HCT116 (cell line): ENCODE measurements around the gene OR2A25. TPM values are rescaled to one million over a fixed set of nuclear protein-coding genes. Genes with fewer than 3 reads are reported as not detected.

Source experiments
- ATAC-seq: fragments of 200-7000 bp; cut with Tn5 transposase; 2 replicates; pipeline ENCODE4 v1.9.1; 2020; ENCODE audit warnings: mild to moderate bottlenecking, moderate library complexity
- BruUV-seq: library from RNA; stranded (reverse); fragments of 400-500 nt; replicated peaks from 2 replicates; lab custom pipeline; 2021; lab: Mats Ljungman, UMichigan
- CTCF ChIA-PET: fragments of 300-600 bp; sonication (Branson Sonifier 250); formaldehyde crosslinking; loops from one replicate; lab custom pipeline; 2021; ENCODE audit warnings: antibody characterized with exemption; lab: Charles Lee
- POLR2A ChIA-PET: fragments of 300-600, 350-600 bp; sonication (Branson Sonifier 250); formaldehyde crosslinking; loops from one replicate; lab custom pipeline; 2021; ENCODE audit warnings: antibody characterized with exemption; lab: Charles Lee
- RAD21 ChIA-PET, 2 experiments: fragments of 300-600 bp; sonication (Branson Sonifier 250); formaldehyde crosslinking; loops; one replicate each; lab custom pipeline; 2023; ENCODE audit warnings: low total read pairs in 2 of 2; ENCODE audit not compliant: uncharacterized antibody in 2 of 2, unreplicated experiment in 2 of 2, low non-redundant PET in 1 of 2; lab: Charles Lee
- DNase-seq: peaks from one replicate; pipeline ENCODE4 v3.0.0-alpha.2; 2010; ENCODE audit warnings: low read depth, low spot score
- H2AFZ ChIP-seq: fragments of 200-600 bp; shearing (Covaris generic), sonication (generic); 2 replicates; pipeline ENCODE4 v1.6.1; 2017; ENCODE audit warnings: low read depth, mixed run types, mixed read lengths, antibody characterized with exemption, low read length; ENCODE audit not compliant: poor library complexity, severe bottlenecking
- H3K27ac ChIP-seq: 2 replicates; pipeline ENCODE4 v1.5.1; 2012; ENCODE audit warnings: low read depth, low read length
- H3K27me3 ChIP-seq: fragments of 200-600 bp; sonication (generic); 2 replicates; pipeline ENCODE4 v1.6.1; 2016; ENCODE audit warnings: mixed run types, low read length, mixed read lengths; ENCODE audit not compliant: insufficient read depth
- H3K36me3 ChIP-seq, 2 experiments: fragments of 200-500 bp in 1 of 2; fragments of 200-600 bp in 1 of 2; sonication (Bioruptor generic) in 1 of 2; sonication (generic) in 1 of 2; 2 replicates each; pipeline versions ENCODE4 v1.5.1 to v1.6.1; 2014 to 2016; ENCODE audit warnings: low read length in 2 of 2, inconsistent platforms in 1 of 2, mixed read lengths in 1 of 2, mixed run types in 1 of 2; ENCODE audit not compliant: insufficient read depth in 2 of 2, control insufficient read depth in 1 of 2
- H3K4me1 ChIP-seq, 2 experiments: fragments of 200-600 bp in 1 of 2; sonication (generic) in 1 of 2; 2 replicates each; pipeline versions ENCODE4 v1.5.1 to v1.6.1; 2012 to 2017; ENCODE audit warnings: low read length in 2 of 2, inconsistent platforms in 1 of 2, mild to moderate bottlenecking in 1 of 2, mixed read lengths in 1 of 2, mixed run types in 1 of 2, moderate library complexity in 1 of 2; ENCODE audit not compliant: insufficient read depth in 2 of 2, control insufficient read depth in 1 of 2
- H3K4me2 ChIP-seq: fragments of 200-600 bp; sonication (generic); 2 replicates; pipeline ENCODE4 v1.6.1; 2017; ENCODE audit warnings: mixed run types, low read length, mixed read lengths
- H3K4me3 ChIP-seq, 2 experiments: fragments of 200-600 bp in 1 of 2; sonication (generic) in 1 of 2; replicated peaks in 1 of 2; 2 replicates each; pipeline ENCODE4 v1.5.1; 2011 to 2016; ENCODE audit warnings: low read length in 2 of 2, control low read depth in 1 of 2, low read depth in 1 of 2, mild to moderate bottlenecking in 1 of 2, mixed read lengths in 1 of 2, mixed run types in 1 of 2
- H3K79me2 ChIP-seq: fragments of 200-600 bp; sonication (generic); 2 replicates; pipeline ENCODE4 v1.6.1; 2017; ENCODE audit warnings: mild to moderate bottlenecking, mixed run types, low read length, moderate library complexity, mixed read lengths; ENCODE audit not compliant: insufficient read depth
- H3K9ac ChIP-seq: fragments of 200-600 bp; sonication (generic); 2 replicates; pipeline ENCODE4 v1.6.1; 2016; ENCODE audit warnings: low read length, mixed read lengths
- H3K9me2 ChIP-seq: fragments of 200-600 bp; sonication (generic), shearing (Covaris generic); 2 replicates; pipeline ENCODE4 v1.6.1; 2017; ENCODE audit warnings: mixed run types, mild to moderate bottlenecking, moderate library complexity; ENCODE audit not compliant: insufficient read depth
- H3K9me3 ChIP-seq, 2 experiments: fragments of 200-500 bp in 1 of 2; fragments of 200-600 bp in 1 of 2; sonication (Bioruptor generic) in 1 of 2; sonication (generic) in 1 of 2; 2 replicates each; pipeline ENCODE4 v1.6.1; 2014 to 2017; ENCODE audit warnings: low read length in 2 of 2, mixed read lengths in 2 of 2, inconsistent platforms in 1 of 2, low read depth in 1 of 2, mild to moderate bottlenecking in 1 of 2, mixed run types in 1 of 2, moderate library complexity in 1 of 2; ENCODE audit not compliant: control insufficient read depth in 1 of 2, insufficient read depth in 1 of 2
- H4K20me1 ChIP-seq: fragments of 200-600 bp; sonication (generic), shearing (Covaris generic); 2 replicates; pipeline ENCODE4 v1.6.1; 2017; ENCODE audit warnings: mixed run types, mild to moderate bottlenecking, moderate library complexity; ENCODE audit not compliant: insufficient read depth
- CEBPB ChIP-seq: IDR thresholded peaks from 2 replicates; pipeline ENCODE4 v1.6.1; 2012; ENCODE audit warnings: low read depth
- CTCF ChIP-seq, 3 experiments: fragments of 200-600 bp in 1 of 3; sonication (generic) in 1 of 3; IDR thresholded peaks in 2 of 3; conservative IDR thresholded peaks in 1 of 3; 2 replicates each; pipeline ENCODE4 v1.5.1; 2012 to 2017; ENCODE audit warnings: low read depth in 2 of 3, low read length in 2 of 3, antibody characterized with exemption in 1 of 3, borderline replicate concordance in 1 of 3, control low read depth in 1 of 3, mild to moderate bottlenecking in 1 of 3, mixed read lengths in 1 of 3, mixed run types in 1 of 3, moderate library complexity in 1 of 3; ENCODE audit not compliant: insufficient read depth in 1 of 3
- EGR1 ChIP-seq: IDR thresholded peaks from 2 replicates; pipeline ENCODE4 v1.6.1; 2012; ENCODE audit warnings: low read depth
- ELF1 ChIP-seq: IDR thresholded peaks from 2 replicates; pipeline ENCODE4 v1.6.1; 2012; ENCODE audit warnings: low read depth, borderline replicate concordance
- EZH2 ChIP-seq: fragments of 200-600 bp; sonication (generic); IDR thresholded peaks from 2 replicates; pipeline ENCODE4 v1.6.1; 2017; ENCODE audit warnings: antibody characterized with exemption, mixed run types
- EZH2phosphoT487 ChIP-seq: fragments of 200-600 bp; IDR thresholded peaks from 2 replicates; pipeline ENCODE4 v1.6.1; 2018; ENCODE audit warnings: antibody characterized with exemption, borderline replicate concordance
- FOSL1 ChIP-seq: IDR thresholded peaks from 2 replicates; pipeline ENCODE4 v1.6.1; 2012; ENCODE audit warnings: low read depth
- RAD21 ChIP-seq: IDR thresholded peaks from 2 replicates; pipeline ENCODE4 v1.6.1; 2012; ENCODE audit warnings: low read depth, mild to moderate bottlenecking
- SIN3A ChIP-seq: IDR thresholded peaks from 2 replicates; pipeline ENCODE4 v1.6.1; 2012; ENCODE audit warnings: low read depth
- SRF ChIP-seq: IDR thresholded peaks from 2 replicates; pipeline ENCODE4 v1.6.1; 2012; ENCODE audit warnings: low read depth
- TCF7L2 ChIP-seq: IDR thresholded peaks from 2 replicates; pipeline ENCODE4 v1.7.0; 2011; ENCODE audit warnings: borderline replicate concordance, inconsistent platforms; ENCODE audit not compliant: insufficient read depth, insufficient read length; ENCODE audit errors: extremely low read depth
- YY1 ChIP-seq: IDR thresholded peaks from 2 replicates; pipeline ENCODE4 v1.6.1; 2011; ENCODE audit warnings: low read length, low read depth, moderate library complexity, mild to moderate bottlenecking; ENCODE audit not compliant: insufficient replicate concordance; ENCODE audit errors: extremely low read depth
- ZNF274 ChIP-seq: fragments of 200-500 bp; sonication (Bioruptor generic); IDR thresholded peaks from 2 replicates; pipeline ENCODE4 v1.6.1; 2014; ENCODE audit warnings: mild to moderate bottlenecking, low read depth, low read length, inconsistent platforms
- intact Hi-C: fragments of 100-400 bp; cut with micrococcal nuclease; formaldehyde crosslinking; loops from 2 replicates; pipeline ENCODE4 v1.10.0; 2022
- total RNA-seq: library from RNA; stranded (reverse); gene quantifications from one replicate; pipeline ENCODE4 v1.2.1, GENCODE V29; 2021; ENCODE audit not compliant: unreplicated experiment
- TF ChIP-seq, protein P1 (sequence below): IDR thresholded peaks from 2 replicates; pipeline ENCODE4 v1.6.1; 2012; ENCODE audit warnings: low read depth

OR2A25 gene
- total RNA-seq, 1 experiment from 2014 or later, result not detected

DNA sequence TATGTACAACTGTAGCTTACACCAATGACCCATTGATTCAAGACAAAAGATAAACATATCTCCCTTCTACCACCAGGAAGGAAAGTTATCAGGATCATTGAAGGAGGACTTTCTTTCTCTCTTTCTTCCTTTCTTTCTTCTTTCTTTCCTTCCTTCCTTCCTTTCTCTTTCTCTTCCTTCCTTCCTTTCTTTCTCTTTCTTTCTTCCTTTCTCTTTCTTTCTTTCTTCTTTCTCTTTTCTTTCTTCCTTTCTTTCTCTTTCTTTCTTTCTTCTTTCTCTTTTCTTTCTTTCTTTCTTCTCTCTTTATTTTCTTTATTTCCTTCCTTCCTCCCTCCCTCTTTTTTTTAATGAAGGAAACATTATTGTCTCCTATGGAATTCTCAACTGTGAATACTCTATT is 29.2 kb downstream of the OR2A25 start (continued):
- TF ChIP-seq YY1, result no peak
- no peak for TF ChIP-seq TCF7L2
- TF ChIP-seq SIN3A, result no peak
- no peak for TF ChIP-seq ZNF274
- no peak for TF ChIP-seq ELF1

DNA sequence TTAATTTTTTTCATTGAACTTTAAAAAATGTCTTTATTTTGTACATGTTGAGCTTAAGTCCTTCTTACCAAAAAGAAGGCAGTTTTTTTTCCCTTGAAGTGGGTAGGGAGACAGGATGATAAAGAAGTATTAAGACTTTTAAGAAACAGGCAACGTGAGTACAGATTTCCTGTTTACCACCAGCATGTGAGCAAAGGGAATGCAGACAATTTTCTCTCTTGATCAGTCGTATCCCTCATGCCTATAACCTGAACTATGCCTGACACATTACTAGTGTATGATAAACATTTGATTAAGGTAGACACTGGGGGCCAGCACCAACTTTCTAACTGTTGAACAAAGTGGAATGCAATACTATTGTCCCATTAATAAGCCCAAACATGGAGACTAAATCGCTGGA is 31.0 kb downstream of the OR2A25 start:
- H3K27ac ChIP-seq, result no peak overlapping the region
- no peak for DNase-seq
- H2AFZ ChIP-seq, result no peak overlapping the region
- H3K4me1 ChIP-seq, result no peaks in the 10 kb centered on the region
- no peaks in the 10 kb centered on the region for H3K36me3 ChIP-seq
- H4K20me1 ChIP-seq, result no peaks in the 10 kb centered on the region
- intact Hi-C loops, result no loop called here
- no peak for TF ChIP-seq EGR1
- TF ChIP-seq ELF1, result no peak
- TF ChIP-seq RAD21, result no peak
- H3K9ac ChIP-seq, result no peak overlapping the region
- ChIA-PET CTCF (no interaction called here), POLR2A (no interaction called here), RAD21 (no interaction called here)
- H3K27me3 ChIP-seq, result no peaks in the 10 kb centered on the region
- H3K9me3 ChIP-seq, result no peaks in the 10 kb centered on the region
- H3K4me2 ChIP-seq, result no peak overlapping the region
- no peak for ATAC-seq
- no peaks in the 10 kb centered on the region for H3K9me2 ChIP-seq
- BruUV-seq, result no TSS peak
- no peaks in the 10 kb centered on the region for H3K79me2 ChIP-seq
- no peak overlapping the region for H3K4me3 ChIP-seq

GRCh38 chr7:144102041-144102440 is 32.4 kb downstream of the OR2A25 start:
- ATAC-seq (no peak), DNase-seq (no peak)
- Histone ChIP-seq H3K9me2 (no peaks in the 10 kb centered on the region), H3K9ac (no peak overlapping the region), H3K4me3 (no peak overlapping the region), H2AFZ (no peak overlapping the region), H3K9me3 (no peaks in the 10 kb centered on the region), H3K36me3 (no peaks in the 10 kb centered on the region), H3K27me3 (no peaks in the 10 kb centered on the region), H3K27ac (no peak overlapping the region), H3K4me2 (no peak overlapping the region), H4K20me1 (no peaks in the 10 kb centered on the region), H3K79me2 (no peaks in the 10 kb centered on the region), H3K4me1 (no peaks in the 10 kb centered on the region)
- CTCF ChIA-PET, result no interaction called here
- BruUV-seq, result no TSS peak
- RAD21 ChIA-PET, result no interaction called here
- intact Hi-C loops, result no loop called here
- POLR2A ChIA-PET, result no interaction called here
- TF ChIP-seq EGR1 (no peak), EZH2phosphoT487 (no peak), YY1 (no peak), SRF (no peak), EZH2 (no peak), FOSL1 (no peak), RAD21 (no peak), CTCF (IDR thresholded peaks at IDR 0.05 in 2 of 3, conservative IDR thresholded peaks at IDR 0.05 in 1 of 3; ENCODE audit: borderline replicate concordance in 1 of 3, insufficient read depth in 1 of 3, low read depth in 2 of 3, low read length in 2 of 3) (no peak), SIN3A (no peak), CEBPB (no peak)
- TF ChIP-seq, protein P1, sequence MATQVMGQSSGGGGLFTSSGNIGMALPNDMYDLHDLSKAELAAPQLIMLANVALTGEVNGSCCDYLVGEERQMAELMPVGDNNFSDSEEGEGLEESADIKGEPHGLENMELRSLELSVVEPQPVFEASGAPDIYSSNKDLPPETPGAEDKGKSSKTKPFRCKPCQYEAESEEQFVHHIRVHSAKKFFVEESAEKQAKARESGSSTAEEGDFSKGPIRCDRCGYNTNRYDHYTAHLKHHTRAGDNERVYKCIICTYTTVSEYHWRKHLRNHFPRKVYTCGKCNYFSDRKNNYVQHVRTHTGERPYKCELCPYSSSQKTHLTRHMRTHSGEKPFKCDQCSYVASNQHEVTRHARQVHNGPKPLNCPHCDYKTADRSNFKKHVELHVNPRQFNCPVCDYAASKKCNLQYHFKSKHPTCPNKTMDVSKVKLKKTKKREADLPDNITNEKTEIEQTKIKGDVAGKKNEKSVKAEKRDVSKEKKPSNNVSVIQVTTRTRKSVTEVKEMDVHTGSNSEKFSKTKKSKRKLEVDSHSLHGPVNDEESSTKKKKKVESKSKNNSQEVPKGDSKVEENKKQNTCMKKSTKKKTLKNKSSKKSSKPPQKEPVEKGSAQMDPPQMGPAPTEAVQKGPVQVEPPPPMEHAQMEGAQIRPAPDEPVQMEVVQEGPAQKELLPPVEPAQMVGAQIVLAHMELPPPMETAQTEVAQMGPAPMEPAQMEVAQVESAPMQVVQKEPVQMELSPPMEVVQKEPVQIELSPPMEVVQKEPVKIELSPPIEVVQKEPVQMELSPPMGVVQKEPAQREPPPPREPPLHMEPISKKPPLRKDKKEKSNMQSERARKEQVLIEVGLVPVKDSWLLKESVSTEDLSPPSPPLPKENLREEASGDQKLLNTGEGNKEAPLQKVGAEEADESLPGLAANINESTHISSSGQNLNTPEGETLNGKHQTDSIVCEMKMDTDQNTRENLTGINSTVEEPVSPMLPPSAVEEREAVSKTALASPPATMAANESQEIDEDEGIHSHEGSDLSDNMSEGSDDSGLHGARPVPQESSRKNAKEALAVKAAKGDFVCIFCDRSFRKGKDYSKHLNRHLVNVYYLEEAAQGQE, result no peak
